A673 (cell line): Measurements from ENCODE around the gene BAK1. TPM values are rescaled to one million over a fixed set of nuclear protein-coding genes. Genes with fewer than 3 reads are reported as not detected.

Source experiments
- BruUV-seq: library from RNA; stranded (reverse); fragments of 400-500 nt; replicated peaks from 2 replicates; lab custom pipeline; 2021; lab: Mats Ljungman, UMichigan
- CTCF ChIA-PET: fragments of 300-600 bp; sonication (Branson Sonifier 250); formaldehyde crosslinking; loops from one replicate; lab custom pipeline; 2022; ENCODE audit warnings: antibody characterized with exemption; lab: Charles Lee
- POLR2A ChIA-PET: fragments of 300-600 bp; sonication (Branson Sonifier 250); formaldehyde crosslinking; loops from one replicate; lab custom pipeline; 2022; ENCODE audit warnings: antibody characterized with exemption; ENCODE audit not compliant: low non-redundant PET; lab: Charles Lee
- DNase-seq: peaks from one replicate; pipeline ENCODE4 v3.0.0-alpha.2; 2015; ENCODE audit warnings: low spot score
- H3K27ac ChIP-seq: fragments of 200-600 bp; sonication (generic); 2 replicates; pipeline ENCODE4 v1.5.1; 2016; ENCODE audit warnings: mixed run types, low read depth, mild to moderate bottlenecking, mixed read lengths, antibody characterized with exemption, low read length; ENCODE audit not compliant: poor library complexity, severe bottlenecking
- H3K27me3 ChIP-seq: fragments of 200-600 bp; sonication (generic); replicated peaks from 2 replicates; pipeline ENCODE4 v1.6.1; 2017; ENCODE audit warnings: mixed run types, low read depth, mild to moderate bottlenecking, mixed read lengths, antibody characterized with exemption, low read length; ENCODE audit not compliant: insufficient read depth, poor library complexity
- H3K36me3 ChIP-seq: fragments of 200-600 bp; sonication (generic); 2 replicates; pipeline ENCODE4 v1.6.1; 2016; ENCODE audit warnings: mixed run types, mild to moderate bottlenecking, mixed read lengths, antibody characterized with exemption, low read length; ENCODE audit not compliant: insufficient read depth, poor library complexity, severe bottlenecking
- H3K4me1 ChIP-seq: fragments of 200-600 bp; sonication (generic); 2 replicates; pipeline ENCODE4 v1.6.1; 2017; ENCODE audit warnings: mixed run types, mild to moderate bottlenecking, mixed read lengths, antibody characterized with exemption, low read length; ENCODE audit not compliant: insufficient read depth, poor library complexity, severe bottlenecking
- H3K4me3 ChIP-seq: fragments of 200-600 bp; sonication (generic); 2 replicates; pipeline ENCODE4 v1.5.1; 2016; ENCODE audit warnings: low read depth, mixed run types, mild to moderate bottlenecking, mixed read lengths, low read length; ENCODE audit not compliant: poor library complexity, severe bottlenecking
- H3K9me3 ChIP-seq: fragments of 200-600 bp; sonication (generic); 2 replicates; pipeline ENCODE4 v1.6.1; 2016; ENCODE audit warnings: mixed run types, low read depth, mild to moderate bottlenecking, mixed read lengths, antibody characterized with exemption, low read length; ENCODE audit not compliant: poor library complexity, severe bottlenecking
- CTCF ChIP-seq: fragments of 300-800, 200-600 bp; sonication (generic); conservative IDR thresholded peaks from 2 replicates; pipeline ENCODE4 v1.5.1; 2017; ENCODE audit warnings: low read depth, mild to moderate bottlenecking, antibody characterized with exemption, low read length, moderate library complexity, mixed read lengths
- EZH2 ChIP-seq: fragments of 200-600 bp; sonication (generic); IDR thresholded peaks from 2 replicates; pipeline ENCODE4 v1.6.1; 2017; ENCODE audit warnings: borderline replicate concordance, low read depth, mild to moderate bottlenecking, mixed read lengths, antibody characterized with exemption, low read length; ENCODE audit not compliant: poor library complexity, severe bottlenecking
- intact Hi-C: fragments of 100-400 bp; cut with micrococcal nuclease; formaldehyde crosslinking; loops from one replicate; pipeline ENCODE4 v1.10.0; 2022; ENCODE audit not compliant: unreplicated experiment
- total RNA-seq: library from RNA; stranded (reverse); gene quantifications from 2 replicates; pipeline ENCODE4 v1.2.3, GENCODE V29; 2021

The BAK1 gene
- total RNA-seq, 1 experiment from 2014 or later = 27.1 TPM

GRCh38 chr6:33586108-33586640 lies 6.1 kb upstream of the BAK1 start:
- POLR2A ChIA-PET = no interaction called here
- TF ChIP-seq EZH2 = no peak
- no peak for TF ChIP-seq CTCF
- intact Hi-C loops = loop anchor here (5.0 to 10.0 kb wide), 2 partner anchors 46 to 449 kb away; no protein-coding TSS in a partner anchor

GRCh38 chr6:33585403-33586107 lies 5.5 kb upstream of the BAK1 start:
- no peaks in the 10 kb centered on the region for H3K36me3 ChIP-seq
- no peak overlapping the region for H3K27ac ChIP-seq
- no peaks in the 10 kb centered on the region for H3K4me1 ChIP-seq
- no peak overlapping the region for H3K4me3 ChIP-seq
- BruUV-seq = no TSS peak
- H3K27me3 ChIP-seq = no peaks in the 10 kb centered on the region
- intact Hi-C loops = loop anchor here (2.0 to 10.0 kb wide), 3 partner anchors 47 to 449 kb away; no protein-coding TSS in a partner anchor
- ChIA-PET POLR2A (no interaction called here), CTCF (no interaction called here)
- DNase-seq = peak; percentile 81
- no peaks in the 10 kb centered on the region for H3K9me3 ChIP-seq
- TF ChIP-seq EZH2 (no peak), CTCF (peak; percentile 98)

More at GRCh38 chr6:33586108-33586640, 6.1 kb upstream of the BAK1 start:
- Histone ChIP-seq H3K4me3 (no peak overlapping the region), H3K36me3 (no peaks in the 10 kb centered on the region), H3K27me3 (no peaks in the 10 kb centered on the region), H3K4me1 (no peaks in the 10 kb centered on the region), H3K27ac (no peak overlapping the region), H3K9me3 (no peaks in the 10 kb centered on the region)
- no peak for DNase-seq
- BruUV-seq = no TSS peak
- CTCF ChIA-PET = no interaction called here

GRCh38 chr6:33584700-33585402 lies 4.8 kb upstream of the BAK1 start:
- TF ChIP-seq EZH2 = no peak
- no peak for TF ChIP-seq CTCF
- no peaks in the 10 kb centered on the region for H3K36me3 ChIP-seq
- H3K4me3 ChIP-seq = no peak overlapping the region
- intact Hi-C loops = loop anchor here (2.0 to 10.0 kb wide), 3 partner anchors 47 to 450 kb away; no protein-coding TSS in a partner anchor
- H3K27ac ChIP-seq = no peak overlapping the region
- CTCF ChIA-PET = no interaction called here
- DNase-seq = no peak
- POLR2A ChIA-PET = no interaction called here
- H3K27me3 ChIP-seq = no peaks in the 10 kb centered on the region
- no peaks in the 10 kb centered on the region for H3K9me3 ChIP-seq
- peaks cover 2% of the 10 kb centered on the region for H3K4me1 ChIP-seq
- no TSS peak for BruUV-seq
